Trophoblast cell (in vitro differentiated cells and primary cell): ENCODE results near the gene REXO1.
A peak's percentile ranks its signal among the peaks of the same experiment; 100 is the strongest.

Source experiments
- DNase-seq, 2 donors: peaks; one replicate each; pipeline ENCODE4 v3.0.0-alpha.2; 2016
- H2AFZ ChIP-seq: 2 replicates; pipeline ENCODE4 v1.6.1; 2013; ENCODE audit warnings: low read length, moderate library complexity, mild to moderate bottlenecking; ENCODE audit not compliant: insufficient read depth, poor library complexity
- H2AK5ac ChIP-seq: 2 replicates; pipeline ENCODE4 v1.6.1; 2013; ENCODE audit warnings: mild to moderate bottlenecking, low read length
- H2BK120ac ChIP-seq: 2 replicates; pipeline ENCODE4 v1.6.1; 2013; ENCODE audit warnings: low read length, mild to moderate bottlenecking, moderate library complexity; ENCODE audit not compliant: insufficient read depth, poor library complexity
- H2BK12ac ChIP-seq: 2 replicates; pipeline ENCODE4 v1.6.1; 2013; ENCODE audit warnings: mild to moderate bottlenecking, low read length, moderate library complexity
- H2BK5ac ChIP-seq: 2 replicates; pipeline ENCODE4 v1.6.1; 2013; ENCODE audit warnings: low read length, low read depth, moderate library complexity, mild to moderate bottlenecking; ENCODE audit not compliant: poor library complexity
- H3K14ac ChIP-seq: 2 replicates; pipeline ENCODE4 v1.6.1; 2013; ENCODE audit warnings: mild to moderate bottlenecking, low read length
- H3K18ac ChIP-seq: 2 replicates; pipeline ENCODE4 v1.6.1; 2013; ENCODE audit warnings: mild to moderate bottlenecking, low read length
- H3K23ac ChIP-seq: 2 replicates; pipeline ENCODE4 v1.6.1; 2013; ENCODE audit warnings: low read length
- H3K27ac ChIP-seq: 2 replicates; pipeline ENCODE4 v1.5.1; 2013; ENCODE audit warnings: low read depth, mild to moderate bottlenecking, inconsistent platforms, low read length, moderate library complexity
- H3K27me3 ChIP-seq: 2 replicates; pipeline ENCODE4 v1.6.1; 2013; ENCODE audit warnings: inconsistent platforms, mild to moderate bottlenecking, low read length, moderate library complexity; ENCODE audit not compliant: insufficient read depth
- H3K36me3 ChIP-seq, 2 experiments: 1 replicate in 1 of 2; 2 replicates in 1 of 2; pipeline ENCODE4 v1.6.1; 2013; ENCODE audit warnings: low read length in 2 of 2, mild to moderate bottlenecking in 2 of 2, moderate library complexity in 1 of 2; ENCODE audit not compliant: insufficient read depth in 2 of 2, control insufficient read depth in 1 of 2
- H3K4ac ChIP-seq: 2 replicates; pipeline ENCODE4 v1.6.1; 2013; ENCODE audit warnings: low read depth, mild to moderate bottlenecking, low read length, moderate library complexity
- H3K4me1 ChIP-seq, 2 experiments: 1 replicate in 1 of 2; 2 replicates in 1 of 2; pipeline ENCODE4 v1.6.1; 2013; ENCODE audit warnings: low read length in 2 of 2, mild to moderate bottlenecking in 2 of 2, moderate library complexity in 1 of 2; ENCODE audit not compliant: insufficient read depth in 2 of 2, control insufficient read depth in 1 of 2
- H3K4me2 ChIP-seq: 2 replicates; pipeline ENCODE4 v1.6.1; 2013; ENCODE audit warnings: inconsistent platforms, mild to moderate bottlenecking, low read length, moderate library complexity
- H3K4me3 ChIP-seq: 2 replicates; pipeline ENCODE4 v1.5.1; 2013; ENCODE audit warnings: mild to moderate bottlenecking, low read depth, low read length, inconsistent platforms
- H3K79me1 ChIP-seq: one replicate; pipeline ENCODE4 v1.6.1; 2013; ENCODE audit warnings: low read length
- H3K79me2 ChIP-seq: 2 replicates; pipeline ENCODE4 v1.6.1; 2013; ENCODE audit warnings: low read length, mild to moderate bottlenecking; ENCODE audit not compliant: control insufficient read depth, insufficient read depth, poor library complexity
- H3K9ac ChIP-seq: 2 replicates; pipeline ENCODE4 v1.6.1; 2013; ENCODE audit warnings: mild to moderate bottlenecking, low read length
- H3K9me3 ChIP-seq: 2 replicates; pipeline ENCODE4 v1.6.1; 2013; ENCODE audit warnings: low read depth, mild to moderate bottlenecking, control low read depth, inconsistent platforms, low read length; ENCODE audit not compliant: insufficient read depth
- H4K12ac ChIP-seq: 2 replicates; pipeline ENCODE4 v1.6.1; 2013; ENCODE audit warnings: low read depth, mild to moderate bottlenecking, low read length, moderate library complexity
- H4K8ac ChIP-seq: 2 replicates; pipeline ENCODE4 v1.6.1; 2013; ENCODE audit warnings: low read depth, mild to moderate bottlenecking, low read length, moderate library complexity
- H4K91ac ChIP-seq: one replicate; pipeline ENCODE4 v1.6.1; 2013; ENCODE audit warnings: low read depth, mild to moderate bottlenecking, low read length, moderate library complexity
- WGBS: extraction: QIAGEN DNeasy Blood & Tissue Kit; methylation state at CpG from one replicate; pipeline ENCODE4 v1.1.7; 2013; ENCODE audit warnings: missing lambda C conversion rate; ENCODE audit not compliant: insufficient read length, insufficient coverage; ENCODE audit errors: extremely low coverage; 5-methylcytosine and 5-hydroxymethylcytosine counted together

REXO1 gene

DNA sequence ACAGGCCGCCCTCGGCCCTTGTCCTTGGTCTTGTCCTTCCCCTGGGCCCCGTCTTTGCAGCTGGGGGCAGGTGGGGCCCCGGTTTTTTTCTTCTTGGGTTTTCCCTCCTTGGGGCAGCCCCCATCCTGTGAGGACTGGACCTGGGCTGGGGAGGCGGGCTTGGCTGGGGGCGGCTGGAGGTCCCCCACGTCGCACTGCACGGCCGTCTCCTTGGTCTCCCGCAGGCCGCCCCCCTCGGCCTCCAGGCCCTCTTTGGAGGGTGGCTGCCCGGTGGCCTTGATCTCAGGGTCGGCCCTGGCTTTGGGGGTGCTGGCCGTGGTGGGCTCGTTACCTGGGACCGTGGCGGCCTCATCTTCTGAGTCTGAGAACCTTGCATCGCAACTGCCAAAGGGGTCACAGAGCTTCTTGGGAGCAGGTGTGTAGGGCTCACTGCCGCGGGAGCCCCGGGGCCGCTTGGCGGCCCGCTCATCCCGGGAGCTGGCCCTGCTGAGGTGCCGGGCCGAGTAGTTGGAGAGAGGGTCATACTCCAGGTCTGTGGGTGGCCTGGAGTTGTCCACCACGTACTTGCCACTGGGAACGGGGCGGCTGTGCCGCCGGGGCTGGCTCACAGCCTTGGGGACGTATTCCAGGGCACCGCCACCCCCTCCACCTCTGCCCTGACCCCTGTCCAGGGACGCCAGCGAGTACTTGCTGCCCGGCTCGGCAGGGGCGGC, 20.6 kb downstream of the REXO1 start:
- Histone ChIP-seq H3K23ac (no peak overlapping the region), H3K9me3 (no peaks in the 10 kb centered on the region), H3K14ac (no peak overlapping the region), H2BK5ac (no peak overlapping the region), H3K18ac (no peak overlapping the region), H3K4ac (no peak overlapping the region), H4K91ac (no peak overlapping the region), H2AFZ (no peak overlapping the region), H3K4me1 (no peaks in the 10 kb centered on the region), H3K79me1 (no peaks in the 10 kb centered on the region), H3K4me2 (no peak overlapping the region), H2AK5ac (no peak overlapping the region), H4K12ac (no peak overlapping the region), H3K4me3 (no peak overlapping the region), H3K36me3 (peaks cover 63 to 68% of the 10 kb centered on the region in 2 experiments), H3K27me3 (no peaks in the 10 kb centered on the region), H3K27ac (no peak overlapping the region), H3K9ac (no peak overlapping the region), H2BK12ac (no peak overlapping the region), H3K79me2 (no peaks in the 10 kb centered on the region), H4K8ac (no peak overlapping the region), H2BK120ac (no peak overlapping the region)
- no peak for DNase-seq
- no CpG with 5 or more reads among the region's 41 CpGs for WGBS

DNA sequence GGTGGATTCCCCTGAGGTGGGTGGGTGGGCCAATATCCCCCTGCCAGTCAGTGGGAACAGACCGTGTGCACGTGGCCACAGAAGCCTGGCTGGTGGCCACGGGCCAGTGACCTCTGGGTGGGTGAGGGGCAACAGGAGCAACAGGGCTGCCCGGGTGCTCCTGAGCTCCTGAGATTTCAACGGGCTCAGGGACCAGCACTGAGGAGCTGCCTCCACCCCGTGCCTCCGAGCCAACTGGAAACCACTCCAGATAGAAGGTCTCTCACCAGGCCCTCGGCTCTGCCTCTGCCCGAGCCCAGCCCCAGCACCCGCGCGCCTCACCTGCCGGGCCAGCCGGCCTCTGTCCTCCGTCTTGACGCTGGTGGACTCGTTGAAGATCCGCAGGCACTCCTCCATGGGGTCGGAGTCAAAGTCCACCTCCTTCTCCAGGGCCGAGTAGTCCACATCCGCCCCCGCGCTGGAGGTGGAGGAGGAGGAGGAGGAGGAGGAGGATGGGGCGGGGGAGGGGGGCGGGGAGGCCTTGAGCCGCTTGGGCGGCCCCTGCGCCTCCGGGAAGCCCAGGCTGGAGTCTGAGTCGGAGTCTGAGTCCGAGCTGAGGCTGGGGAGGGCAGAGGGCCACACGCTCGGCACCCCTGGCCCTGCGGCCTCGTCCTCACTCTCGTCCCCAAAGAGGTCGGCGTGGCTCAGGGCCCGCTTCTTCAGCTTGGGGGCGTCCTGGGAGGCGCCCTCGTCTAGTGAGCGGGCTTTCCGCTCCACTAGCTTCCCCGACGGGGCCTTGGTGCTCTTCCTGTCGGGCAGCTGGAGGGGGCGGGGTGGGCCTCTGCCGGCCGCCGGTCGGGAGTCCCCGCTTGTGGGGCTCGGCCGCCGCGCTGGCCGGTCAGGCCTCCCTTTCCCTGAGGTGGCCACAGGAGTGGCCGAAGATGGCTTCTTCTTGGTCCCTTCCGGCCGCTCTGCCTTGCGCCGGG, 21.4 kb downstream of the REXO1 start:
- H3K4me1 ChIP-seq = no peaks in the 10 kb centered on the region
- H2BK5ac ChIP-seq = no peak overlapping the region
- no peaks in the 10 kb centered on the region for H3K79me2 ChIP-seq
- H3K18ac ChIP-seq = no peak overlapping the region
- no peak overlapping the region for H4K8ac ChIP-seq
- no peak overlapping the region for H4K91ac ChIP-seq
- no peaks in the 10 kb centered on the region for H3K9me3 ChIP-seq
- no peak overlapping the region for H3K23ac ChIP-seq
- H3K27me3 ChIP-seq = no peaks in the 10 kb centered on the region
- H3K4me3 ChIP-seq = no peak overlapping the region
- no peak overlapping the region for H3K4ac ChIP-seq
- no peak overlapping the region for H2BK12ac ChIP-seq
- no peak overlapping the region for H4K12ac ChIP-seq
- no peaks in the 10 kb centered on the region for H3K79me1 ChIP-seq
- no peak for DNase-seq
- H3K27ac ChIP-seq = no peak overlapping the region
- H3K9ac ChIP-seq = no peak overlapping the region
- H3K14ac ChIP-seq = no peak overlapping the region
- no peak overlapping the region for H2BK120ac ChIP-seq
- WGBS = no CpG with 5 or more reads among the region's 63 CpGs
- H3K36me3 ChIP-seq = peaks cover 71 to 72% of the 10 kb centered on the region in 2 experiments
- no peak overlapping the region for H3K4me2 ChIP-seq
- no peak overlapping the region for H2AK5ac ChIP-seq
- no peak overlapping the region for H2AFZ ChIP-seq

DNA sequence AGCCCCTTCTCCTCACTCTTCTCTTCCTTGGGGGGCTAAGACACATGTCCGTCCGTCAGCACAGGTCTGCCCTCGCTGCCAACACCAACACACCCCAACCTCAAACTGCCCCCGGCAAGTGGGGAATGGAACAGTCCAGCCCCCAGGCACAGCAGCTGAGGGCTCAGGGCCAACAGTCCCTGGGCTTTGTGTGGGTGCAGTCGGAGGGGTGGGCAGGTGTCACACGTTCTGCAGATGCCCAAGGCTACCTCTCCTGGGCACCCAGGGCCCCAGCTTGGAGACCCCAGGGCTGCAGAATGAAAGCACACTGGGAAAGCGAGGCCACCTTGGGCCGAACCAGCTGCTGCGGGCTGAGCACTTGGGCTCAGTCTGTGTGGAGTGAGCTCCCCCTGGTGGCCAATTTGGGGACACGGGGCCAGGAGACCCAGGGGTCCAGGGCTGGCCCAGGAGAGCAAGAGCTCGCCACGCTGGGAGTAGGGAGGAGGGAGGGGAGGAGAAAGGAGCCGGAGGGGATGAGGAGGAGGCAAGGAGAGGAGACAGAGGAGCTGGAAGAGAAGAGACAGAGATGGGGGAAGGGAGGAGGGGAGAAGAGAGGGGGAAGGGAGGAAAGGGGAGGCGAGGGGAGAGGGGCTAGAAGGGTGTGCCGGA, 22.2 kb downstream of the REXO1 start:
- Histone ChIP-seq H3K18ac (no peak overlapping the region), H2AFZ (no peak overlapping the region), H2BK120ac (no peak overlapping the region), H3K4me2 (no peak overlapping the region), H3K4ac (no peak overlapping the region), H2AK5ac (no peak overlapping the region), H3K36me3 (peaks cover 75 to 77% of the 10 kb centered on the region in 2 experiments), H3K4me3 (no peak overlapping the region), H2BK12ac (no peak overlapping the region), H4K8ac (no peak overlapping the region), H4K91ac (no peak overlapping the region), H3K14ac (no peak overlapping the region), H3K23ac (no peak overlapping the region), H3K79me2 (no peaks in the 10 kb centered on the region), H3K9ac (no peak overlapping the region), H3K27ac (no peak overlapping the region), H2BK5ac (no peak overlapping the region), H4K12ac (no peak overlapping the region), H3K4me1 (no peaks in the 10 kb centered on the region), H3K27me3 (no peaks in the 10 kb centered on the region), H3K9me3 (no peaks in the 10 kb centered on the region), H3K79me1 (no peaks in the 10 kb centered on the region)
- no CpG with 5 or more reads among the region's 15 CpGs for WGBS
- DNase-seq = peak; percentile 77 to 92

- H3K9me3 ChIP-seq = no peaks in the 10 kb centered on the region
- H4K91ac ChIP-seq = no peak overlapping the region
- no peak overlapping the region for H3K4me3 ChIP-seq
- no peaks in the 10 kb centered on the region for H3K27me3 ChIP-seq
- DNase-seq = no peak
- H4K12ac ChIP-seq = no peak overlapping the region
- H3K4me1 ChIP-seq = no peaks in the 10 kb centered on the region
- no peak overlapping the region for H2BK12ac ChIP-seq
- no peak overlapping the region for H2AK5ac ChIP-seq
- H2AFZ ChIP-seq = no peak overlapping the region
- peaks cover 79 to 83% of the 10 kb centered on the region in 2 experiments for H3K36me3 ChIP-seq
- no peak overlapping the region for H3K4me2 ChIP-seq
- no peak overlapping the region for H3K23ac ChIP-seq
- H3K9ac ChIP-seq = no peak overlapping the region
- no peaks in the 10 kb centered on the region for H3K79me1 ChIP-seq
- no peak overlapping the region for H3K27ac ChIP-seq
- WGBS = no CpG with 5 or more reads among the region's 14 CpGs
- H3K79me2 ChIP-seq = no peaks in the 10 kb centered on the region
- H4K8ac ChIP-seq = no peak overlapping the region
- H3K14ac ChIP-seq = no peak overlapping the region
- H2BK120ac ChIP-seq = no peak overlapping the region
- no peak overlapping the region for H2BK5ac ChIP-seq
- no peak overlapping the region for H3K18ac ChIP-seq
- no peak overlapping the region for H3K4ac ChIP-seq
Observed at GRCh38 chr19:1824252-1824622, 24.0 kb downstream of the REXO1 start.
